Astrocyte (in vitro differentiated cells and primary cell): Measurements from ENCODE around the gene APP. TPM values are rescaled to one million over a fixed set of nuclear protein-coding genes. Genes with fewer than 3 reads are reported as not detected.

Source experiments
- DNase-seq: peaks from one replicate; pipeline ENCODE4 v3.0.0-alpha.2; 2010; ENCODE audit warnings: low read depth
- FAIRE-seq: peaks from 2 replicates; lab custom pipeline; 2011; peaks lifted over from hg19 to GRCh38; lab: Jason Lieb, UNC
- H2AFZ ChIP-seq: 2 replicates; pipeline ENCODE4 v1.6.0; 2012; ENCODE audit warnings: low read depth, low read length, inconsistent platforms
- H3K27ac ChIP-seq: 2 replicates; pipeline ENCODE4 v1.5.1; 2011; ENCODE audit warnings: low read depth, low read length, inconsistent platforms
- H3K27me3 ChIP-seq: 2 replicates; pipeline ENCODE4 v1.6.0; 2011; ENCODE audit warnings: low read length, inconsistent platforms; ENCODE audit not compliant: insufficient read depth
- H3K36me3 ChIP-seq: 2 replicates; pipeline ENCODE4 v1.5.1; 2011; ENCODE audit warnings: low read length, inconsistent platforms; ENCODE audit not compliant: insufficient read depth
- H3K4me1 ChIP-seq: 2 replicates; pipeline ENCODE4 v1.5.1; 2011; ENCODE audit warnings: low read length, inconsistent platforms; ENCODE audit not compliant: insufficient read depth
- H3K4me2 ChIP-seq: 2 replicates; pipeline ENCODE4 v1.6.0; 2012; ENCODE audit warnings: low read length, inconsistent platforms
- H3K4me3 ChIP-seq: 2 replicates; pipeline ENCODE4 v1.5.1; 2011; ENCODE audit warnings: low read depth, mild to moderate bottlenecking, low read length, inconsistent platforms; ENCODE audit not compliant: insufficient read depth
- H3K79me2 ChIP-seq: 2 replicates; pipeline ENCODE4 v1.6.0; 2012; ENCODE audit warnings: mild to moderate bottlenecking, low read length, inconsistent platforms; ENCODE audit not compliant: insufficient read depth
- H3K9ac ChIP-seq: 2 replicates; pipeline ENCODE4 v1.6.0; 2012; ENCODE audit warnings: mild to moderate bottlenecking, low read length, inconsistent platforms
- H3K9me3 ChIP-seq: 2 replicates; pipeline ENCODE4 v1.5.1; 2012; ENCODE audit warnings: low read depth, mild to moderate bottlenecking, low read length, inconsistent platforms; ENCODE audit not compliant: insufficient read depth
- H4K20me1 ChIP-seq: 2 replicates; pipeline ENCODE4 v1.6.0; 2012; ENCODE audit warnings: low read length, inconsistent platforms; ENCODE audit not compliant: insufficient read depth
- H3K27ac Mint-ChIP-seq: one replicate; pipeline ENCODE4 v1.8.0; 2021; ENCODE audit warnings: mild to moderate bottlenecking, mixed read lengths; ENCODE audit not compliant: unreplicated experiment
- H3K27me3 Mint-ChIP-seq: one replicate; pipeline ENCODE4 v1.8.0; 2021; ENCODE audit warnings: low read depth, mixed read lengths; ENCODE audit not compliant: unreplicated experiment
- H3K36me3 Mint-ChIP-seq: one replicate; pipeline ENCODE4 v1.8.0; 2021; ENCODE audit warnings: low read depth, mixed read lengths; ENCODE audit not compliant: unreplicated experiment
- H3K4me1 Mint-ChIP-seq: one replicate; pipeline ENCODE4 v1.8.0; 2021; ENCODE audit warnings: low read depth, mixed read lengths; ENCODE audit not compliant: unreplicated experiment
- H3K4me3 Mint-ChIP-seq: one replicate; pipeline ENCODE4 v1.8.0; 2021; ENCODE audit warnings: mild to moderate bottlenecking, moderate library complexity, mixed read lengths; ENCODE audit not compliant: unreplicated experiment
- H3K9me3 Mint-ChIP-seq: one replicate; pipeline ENCODE4 v1.8.0; 2021; ENCODE audit warnings: mild to moderate bottlenecking, mixed read lengths; ENCODE audit not compliant: unreplicated experiment
- CTCF ChIP-seq: IDR thresholded peaks from 2 replicates; pipeline ENCODE4 v1.5.1; 2011; ENCODE audit warnings: low read depth, mild to moderate bottlenecking, inconsistent platforms, low read length, moderate library complexity; ENCODE audit not compliant: insufficient read depth
- EZH2 ChIP-seq: IDR thresholded peaks from 2 replicates; pipeline ENCODE4 v1.6.1; 2012; ENCODE audit warnings: mild to moderate bottlenecking, low read length, inconsistent platforms; ENCODE audit not compliant: insufficient read depth
- total RNA-seq: library from RNA; stranded (reverse); gene quantifications from 2 replicates; pipeline ENCODE4 v1.2.1, GENCODE V29; 2021

Gene APP
- total RNA-seq, 1 donor from 2014 or later: 823 TPM

- DNase-seq (no peak), FAIRE-seq (no peak)
- no peaks in the 10 kb centered on the region for H3K36me3 Mint-ChIP-seq
- Histone ChIP-seq H3K27me3 (no peaks in the 10 kb centered on the region), H3K27ac (no peak overlapping the region), H3K4me2 (no peak overlapping the region), H4K20me1 (no peaks in the 10 kb centered on the region), H3K9ac (no peak overlapping the region), H3K4me1 (no peaks in the 10 kb centered on the region), H2AFZ (no peak overlapping the region), H3K36me3 (no peaks in the 10 kb centered on the region), H3K9me3 (no peaks in the 10 kb centered on the region), H3K79me2 (no peaks in the 10 kb centered on the region), H3K4me3 (no peak overlapping the region)
- no peak overlapping the region for H3K4me3 Mint-ChIP-seq
- TF ChIP-seq CTCF (no peak), EZH2 (no peak)
- no peak overlapping the region for H3K27ac Mint-ChIP-seq
- H3K9me3 Mint-ChIP-seq: peaks cover 5% of the 10 kb centered on the region
- H3K4me1 Mint-ChIP-seq: no peaks in the 10 kb centered on the region
- H3K27me3 Mint-ChIP-seq: peaks cover 2% of the 10 kb centered on the region
These were observed 36.5 kb upstream of the APP start for GRCh38 chr21:26207021-26207420.

GRCh38 chr21:26199456-26199855, 28.9 kb upstream of the APP start:
- H3K27ac Mint-ChIP-seq: peak overlapping the region; percentile 27
- Histone ChIP-seq H3K79me2 (no peaks in the 10 kb centered on the region), H3K27me3 (no peaks in the 10 kb centered on the region), H3K9me3 (no peaks in the 10 kb centered on the region), H2AFZ (no peak overlapping the region), H3K4me3 (no peak overlapping the region), H4K20me1 (no peaks in the 10 kb centered on the region), H3K9ac (no peak overlapping the region), H3K27ac (no peak overlapping the region), H3K4me1 (no peaks in the 10 kb centered on the region), H3K36me3 (no peaks in the 10 kb centered on the region), H3K4me2 (no peak overlapping the region)
- no peak for TF ChIP-seq CTCF
- no peak for TF ChIP-seq EZH2
- no peaks in the 10 kb centered on the region for H3K9me3 Mint-ChIP-seq
- FAIRE-seq (no peak), DNase-seq (peak; percentile 79)
- H3K27me3 Mint-ChIP-seq: no peaks in the 10 kb centered on the region
- no peaks in the 10 kb centered on the region for H3K36me3 Mint-ChIP-seq
- H3K4me1 Mint-ChIP-seq: peaks cover 3% of the 10 kb centered on the region
- H3K4me3 Mint-ChIP-seq: no peak overlapping the region

GRCh38 chr21:26195708-26196107, 25.1 kb upstream of the APP start:
- no peak overlapping the region for H3K4me3 ChIP-seq
- no peaks in the 10 kb centered on the region for H3K27me3 ChIP-seq
- H3K4me1 ChIP-seq: no peaks in the 10 kb centered on the region
- DNase-seq (no peak), FAIRE-seq (peak; percentile 47)
- Mint-ChIP-seq H3K36me3 (no peaks in the 10 kb centered on the region), H3K27ac (no peak overlapping the region), H3K27me3 (peaks cover 2% of the 10 kb centered on the region), H3K9me3 (no peaks in the 10 kb centered on the region), H3K4me1 (peaks cover 3% of the 10 kb centered on the region), H3K4me3 (no peak overlapping the region)
- no peak for TF ChIP-seq CTCF
- no peak for TF ChIP-seq EZH2
- H3K9me3 ChIP-seq: no peaks in the 10 kb centered on the region
- no peak overlapping the region for H3K9ac ChIP-seq
- H3K79me2 ChIP-seq: no peaks in the 10 kb centered on the region
- no peaks in the 10 kb centered on the region for H4K20me1 ChIP-seq
- no peak overlapping the region for H3K27ac ChIP-seq
- H3K4me2 ChIP-seq: no peak overlapping the region
- H2AFZ ChIP-seq: no peak overlapping the region
- H3K36me3 ChIP-seq: no peaks in the 10 kb centered on the region
